Fibroblast of skin of left quadriceps (primary cell): Measurements from ENCODE around the gene KLHL33.

Source experiments
- DNase-seq, 2 experiments: peaks; one replicate each; pipeline ENCODE4 v3.0.0-alpha.2; 2013; ENCODE audit warnings: low read depth in 2 of 2

KLHL33 gene

GRCh38 chr14:20435582-20436362, at the start of gene KLHL33:
Gene KLHL33 (minus strand): TSS chr14:20436166. CDS start chr14:20435811, 355 bp downstream.
- no peak for DNase-seq

- no peak for DNase-seq
Observed at GRCh38 chr14:20482382-20482781, 46.4 kb upstream of the KLHL33 start.

- DNase-seq: no peak
Observed at GRCh38 chr14:20478894-20479293, 42.9 kb upstream of the KLHL33 start.

- DNase-seq: no peak
Observed at GRCh38 chr14:20477211-20477876, 41.4 kb upstream of the KLHL33 start.

- no peak for DNase-seq
Observed at GRCh38 chr14:20476776-20477175, 40.8 kb upstream of the KLHL33 start.

GRCh38 chr14:20472536-20473169, 36.7 kb upstream of the KLHL33 start:
- no peak for DNase-seq

- DNase-seq: no peak
Observed at GRCh38 chr14:20470603-20470901, 34.6 kb upstream of the KLHL33 start.

GRCh38 chr14:20469890-20470602, 34.1 kb upstream of the KLHL33 start:
- DNase-seq: no peak

GRCh38 chr14:20469242-20469889, 33.4 kb upstream of the KLHL33 start, which contains the start of gene PNP:
Gene PNP (plus strand): TSS chr14:20469406. CDS start chr14:20469525, 119 bp downstream.
- DNase-seq: peak; percentile 54 to 55

- DNase-seq: no peak
Observed at GRCh38 chr14:20468764-20469241, 32.8 kb upstream of the KLHL33 start.

GRCh38 chr14:20461225-20462141, 25.5 kb upstream of the KLHL33 start, which contains the start of gene PIP4P1:
Gene PIP4P1 (minus strand): TSS chr14:20461434. CDS start chr14:20461325, 109 bp downstream.
- peak; percentile 100 for DNase-seq

GRCh38 chr14:20460458-20461224, 24.7 kb upstream of the KLHL33 start:
- DNase-seq: no peak

- DNase-seq: no peak
Observed at GRCh38 chr14:20458031-20458789, 22.2 kb upstream of the KLHL33 start.

GRCh38 chr14:20456971-20457370, 21.0 kb upstream of the KLHL33 start:
- DNase-seq: no peak

- no peak for DNase-seq
Observed at GRCh38 chr14:20455355-20456300, 19.7 kb upstream of the KLHL33 start.

GRCh38 chr14:20454516-20455354, 18.8 kb upstream of the KLHL33 start, which contains the start of the genes APEX1 and OSGEP:
Gene APEX1 (plus strand): TSS chr14:20455226. CDS start chr14:20455646, 420 bp downstream.
Gene OSGEP (minus strand): TSS chr14:20454812. CDS start chr14:20454683, 129 bp downstream.
- DNase-seq: peak; percentile 98
